ENCODE measurements around the gene FBXO8.

FBXO8 gene

GRCh38 chr4:174283507-174284471, at the start of gene FBXO8, which contains the start of gene CEP44:
Gene FBXO8, minus strand, starts transcription at chr4:174283667. Its CDS starts 20,575 bp downstream, at chr4:174263092.
Gene CEP44, plus strand, starts transcription at chr4:174283911. Its CDS starts 15,211 bp downstream, at chr4:174299122.
- H3K4me1 Mint-ChIP-seq (ENCODE audit: low read depth), result peaks cover 71% of the 10 kb centered on the region
- peak within 1 kb of the TSS; percentile 99 for H3K4me3 Mint-ChIP-seq
- H3K27ac Mint-ChIP-seq, result peak within 1 kb of the TSS; percentile 99
- no peaks in the 10 kb centered on the region for H3K27me3 Mint-ChIP-seq
- peaks cover 49% of the 10 kb centered on the region for H3K36me3 Mint-ChIP-seq (ENCODE audit: low read depth)
- peak; percentile 84 for DNase-seq
- H3K9me3 Mint-ChIP-seq, result no peaks in the 10 kb centered on the region

GRCh38 chr4:174332741-174333493, 49.5 kb upstream of the FBXO8 start:
- H3K4me3 Mint-ChIP-seq, result no peak overlapping the region
- H3K9me3 Mint-ChIP-seq, result no peaks in the 10 kb centered on the region
- H3K36me3 Mint-ChIP-seq (ENCODE audit: low read depth), result no peaks in the 10 kb centered on the region
- no peaks in the 10 kb centered on the region for H3K4me1 Mint-ChIP-seq (ENCODE audit: low read depth)
- H3K27ac Mint-ChIP-seq, result no peak overlapping the region
- no peaks in the 10 kb centered on the region for H3K27me3 Mint-ChIP-seq
- DNase-seq, result no peak

GRCh38 chr4:174324725-174325124, 41.3 kb upstream of the FBXO8 start:
- no peaks in the 10 kb centered on the region for H3K9me3 Mint-ChIP-seq

GRCh38 chr4:174324236-174324635, 40.8 kb upstream of the FBXO8 start:
- Mint-ChIP-seq H3K9me3 (no peaks in the 10 kb centered on the region), H3K27me3 (no peaks in the 10 kb centered on the region)

More at GRCh38 chr4:174324725-174325124, 41.3 kb upstream of the FBXO8 start:
- no peak overlapping the region for H3K27ac Mint-ChIP-seq
- no peak for DNase-seq
- no peaks in the 10 kb centered on the region for H3K27me3 Mint-ChIP-seq
- no peak overlapping the region for H3K4me3 Mint-ChIP-seq
- H3K4me1 Mint-ChIP-seq (ENCODE audit: low read depth), result no peaks in the 10 kb centered on the region
- H3K36me3 Mint-ChIP-seq (ENCODE audit: low read depth), result peaks cover 6% of the 10 kb centered on the region

GRCh38 chr4:174320494-174321199, 37.2 kb upstream of the FBXO8 start:
- Mint-ChIP-seq H3K27ac (no peak overlapping the region), H3K9me3 (no peaks in the 10 kb centered on the region), H3K4me1 (ENCODE audit: low read depth) (no peaks in the 10 kb centered on the region), H3K27me3 (no peaks in the 10 kb centered on the region), H3K36me3 (ENCODE audit: low read depth) (peaks cover 27% of the 10 kb centered on the region), H3K4me3 (no peak overlapping the region)
- DNase-seq, result no peak

More at GRCh38 chr4:174324236-174324635, 40.8 kb upstream of the FBXO8 start:
- no peak for DNase-seq
- H3K4me1 Mint-ChIP-seq (ENCODE audit: low read depth), result no peaks in the 10 kb centered on the region
- no peak overlapping the region for H3K4me3 Mint-ChIP-seq
- H3K36me3 Mint-ChIP-seq (ENCODE audit: low read depth), result peaks cover 8% of the 10 kb centered on the region
- H3K27ac Mint-ChIP-seq, result no peak overlapping the region

- no peak for DNase-seq
- Mint-ChIP-seq H3K4me3 (no peak overlapping the region), H3K27ac (no peak overlapping the region), H3K27me3 (no peaks in the 10 kb centered on the region), H3K4me1 (ENCODE audit: low read depth) (no peaks in the 10 kb centered on the region), H3K36me3 (ENCODE audit: low read depth) (peaks cover 34% of the 10 kb centered on the region), H3K9me3 (no peaks in the 10 kb centered on the region)
Measured at GRCh38 chr4:174318829-174319764, 35.6 kb upstream of the FBXO8 start.

GRCh38 chr4:174317531-174317930, 34.1 kb upstream of the FBXO8 start:
- Mint-ChIP-seq H3K9me3 (no peaks in the 10 kb centered on the region), H3K36me3 (ENCODE audit: low read depth) (peaks cover 44% of the 10 kb centered on the region), H3K27me3 (no peaks in the 10 kb centered on the region), H3K27ac (no peak overlapping the region), H3K4me1 (ENCODE audit: low read depth) (peaks cover 3% of the 10 kb centered on the region), H3K4me3 (no peak overlapping the region)
- DNase-seq, result no peak

- Mint-ChIP-seq H3K36me3 (ENCODE audit: low read depth) (peaks cover 48% of the 10 kb centered on the region), H3K27me3 (no peaks in the 10 kb centered on the region), H3K9me3 (no peaks in the 10 kb centered on the region), H3K27ac (no peak overlapping the region), H3K4me3 (no peak overlapping the region), H3K4me1 (ENCODE audit: low read depth) (peaks cover 4% of the 10 kb centered on the region)
- no peak for DNase-seq
Measured at GRCh38 chr4:174316954-174317353, 33.5 kb upstream of the FBXO8 start.

GRCh38 chr4:174316546-174316945, 33.1 kb upstream of the FBXO8 start:
- Mint-ChIP-seq H3K36me3 (ENCODE audit: low read depth) (peaks cover 52% of the 10 kb centered on the region), H3K9me3 (no peaks in the 10 kb centered on the region)

GRCh38 chr4:174314770-174315169, 31.3 kb upstream of the FBXO8 start:
- Mint-ChIP-seq H3K27ac (peak overlapping the region; percentile 35), H3K4me1 (ENCODE audit: low read depth) (peaks cover 4% of the 10 kb centered on the region), H3K9me3 (no peaks in the 10 kb centered on the region), H3K27me3 (no peaks in the 10 kb centered on the region), H3K4me3 (no peak overlapping the region), H3K36me3 (ENCODE audit: low read depth) (peaks cover 55% of the 10 kb centered on the region)
- DNase-seq, result no peak

More at GRCh38 chr4:174316546-174316945, 33.1 kb upstream of the FBXO8 start:
- DNase-seq, result no peak
- no peaks in the 10 kb centered on the region for H3K27me3 Mint-ChIP-seq
- H3K4me3 Mint-ChIP-seq, result no peak overlapping the region
- H3K4me1 Mint-ChIP-seq (ENCODE audit: low read depth), result peaks cover 4% of the 10 kb centered on the region
- no peak overlapping the region for H3K27ac Mint-ChIP-seq

- Mint-ChIP-seq H3K27me3 (no peaks in the 10 kb centered on the region), H3K4me1 (ENCODE audit: low read depth) (peaks cover 4% of the 10 kb centered on the region), H3K36me3 (ENCODE audit: low read depth) (peaks cover 55% of the 10 kb centered on the region), H3K9me3 (no peaks in the 10 kb centered on the region), H3K4me3 (no peak overlapping the region), H3K27ac (no peak overlapping the region)
- DNase-seq, result no peak
Measured at GRCh38 chr4:174314274-174314673, 30.8 kb upstream of the FBXO8 start.

GRCh38 chr4:174312993-174313392, 29.5 kb upstream of the FBXO8 start:
- H3K9me3 Mint-ChIP-seq, result no peaks in the 10 kb centered on the region
- H3K4me1 Mint-ChIP-seq (ENCODE audit: low read depth), result peaks cover 4% of the 10 kb centered on the region
- peaks cover 62% of the 10 kb centered on the region for H3K36me3 Mint-ChIP-seq (ENCODE audit: low read depth)
- DNase-seq, result no peak
- H3K4me3 Mint-ChIP-seq, result no peak overlapping the region
- no peaks in the 10 kb centered on the region for H3K27me3 Mint-ChIP-seq
- peak overlapping the region; percentile 22 for H3K27ac Mint-ChIP-seq

- DNase-seq, result no peak
- no peak overlapping the region for H3K4me3 Mint-ChIP-seq
- H3K4me1 Mint-ChIP-seq (ENCODE audit: low read depth), result peaks cover 3% of the 10 kb centered on the region
- H3K27me3 Mint-ChIP-seq, result no peaks in the 10 kb centered on the region
- no peak overlapping the region for H3K27ac Mint-ChIP-seq
- peaks cover 74% of the 10 kb centered on the region for H3K36me3 Mint-ChIP-seq (ENCODE audit: low read depth)
- no peaks in the 10 kb centered on the region for H3K9me3 Mint-ChIP-seq
Measured at GRCh38 chr4:174307694-174308093, 24.2 kb upstream of the FBXO8 start.
